Glomerular visceral epithelial cell (primary cell): ENCODE measurements around the gene ANK2.
"Not testable (repeated sequence)": the region's sequence is repeated elsewhere in the genome, so short reads cannot be mapped to it uniquely, and the experiment has no call there.

Experiments
- DNase-seq: peaks from one replicate; pipeline ENCODE4 v3.0.0-alpha.2; 2016; ENCODE audit errors: extremely low spot score

ANK2 gene

GRCh38 chr4:113148925-113149324, 99.5 kb downstream of the ANK2 start:
- no peak for DNase-seq

- no peak for DNase-seq
Measured at GRCh38 chr4:113153529-113154101, 104.2 kb downstream of the ANK2 start.

- DNase-seq = no peak
Measured at GRCh38 chr4:113154281-113154680, 104.8 kb downstream of the ANK2 start.

GRCh38 chr4:113157086-113157857, 107.8 kb downstream of the ANK2 start:
- no peak for DNase-seq

- DNase-seq = peak; percentile 12
Measured at GRCh38 chr4:113159942-113160545, 110.6 kb downstream of the ANK2 start.

GRCh38 chr4:113160548-113160947, 111.1 kb downstream of the ANK2 start:
- DNase-seq = no peak

- DNase-seq = no peak
Measured at GRCh38 chr4:113162089-113162488, 112.6 kb downstream of the ANK2 start.

- peak; percentile 40 for DNase-seq
Measured at GRCh38 chr4:113169368-113169767, 119.9 kb downstream of the ANK2 start.

- no peak for DNase-seq
Measured at GRCh38 chr4:113170115-113170804, 120.8 kb downstream of the ANK2 start.

- DNase-seq = no peak
Measured at GRCh38 chr4:113170805-113171468, 121.5 kb downstream of the ANK2 start.

GRCh38 chr4:113173126-113173792, 123.8 kb downstream of the ANK2 start:
- DNase-seq = no peak

GRCh38 chr4:113173793-113174264, 124.4 kb downstream of the ANK2 start:
- no peak for DNase-seq

- no peak for DNase-seq
Measured at GRCh38 chr4:113179091-113179490, 129.6 kb downstream of the ANK2 start.

GRCh38 chr4:113179996-113180395, 130.5 kb downstream of the ANK2 start:
- no peak for DNase-seq

- no peak for DNase-seq
Measured at GRCh38 chr4:113181289-113182007, 132.0 kb downstream of the ANK2 start.

GRCh38 chr4:113183032-113183605, 133.7 kb downstream of the ANK2 start:
- DNase-seq = no peak

- not testable (repeated sequence) for DNase-seq
Measured at GRCh38 chr4:113186220-113186619, 136.8 kb downstream of the ANK2 start.

- DNase-seq = no peak
Measured at GRCh38 chr4:113186913-113187312, 137.5 kb downstream of the ANK2 start.

GRCh38 chr4:113187358-113187757, 137.9 kb downstream of the ANK2 start:
- DNase-seq = no peak

- DNase-seq = no peak
Measured at GRCh38 chr4:113189546-113189945, 140.1 kb downstream of the ANK2 start.
